WTC11 (cell line): Measurements from ENCODE around the gene SHISA7. TPM values are rescaled to one million over a fixed set of nuclear protein-coding genes. Genes with fewer than 3 reads are reported as not detected.
"Not testable (repeated sequence)": the region's sequence is repeated elsewhere in the genome, so short reads cannot be mapped to it uniquely, and the experiment has no call there.

ENCODE experiments used
- ATAC-seq: fragments of 200-7000 bp; cut with Tn5 transposase; 2 replicates; pipeline ENCODE4 v1.10.0; 2021; ENCODE audit warnings: mild to moderate bottlenecking, moderate library complexity
- CTCF ChIA-PET: fragments of 300-600 bp; sonication (Branson Sonifier 250); formaldehyde crosslinking; loops from one replicate; lab custom pipeline; 2021; ENCODE audit warnings: antibody characterized with exemption; lab: Charles Lee
- POLR2A ChIA-PET: fragments of 350-600 bp; sonication (Branson Sonifier 250); formaldehyde crosslinking; loops from one replicate; lab custom pipeline; 2021; ENCODE audit warnings: antibody characterized with exemption; lab: Charles Lee
- DNase-seq: peaks from one replicate; pipeline ENCODE4 v3.0.0; 2021; ENCODE audit warnings: low spot score
- H3K27ac Mint-ChIP-seq: 2 replicates; pipeline ENCODE4 v1.8.0; 2021; ENCODE audit warnings: mixed read lengths
- H3K27me3 Mint-ChIP-seq: 2 replicates; pipeline ENCODE4 v1.8.0; 2021; ENCODE audit warnings: low read depth, mild to moderate bottlenecking, moderate library complexity, mixed read lengths
- H3K36me3 Mint-ChIP-seq: 2 replicates; pipeline ENCODE4 v1.8.0; 2021; ENCODE audit warnings: mixed read lengths
- H3K4me1 Mint-ChIP-seq: 2 replicates; pipeline ENCODE4 v1.8.0; 2022; ENCODE audit warnings: mixed read lengths
- H3K4me3 Mint-ChIP-seq: 2 replicates; pipeline ENCODE4 v1.8.0; 2021; ENCODE audit warnings: mild to moderate bottlenecking, moderate library complexity, mixed read lengths
- H3K9me3 Mint-ChIP-seq: 2 replicates; pipeline ENCODE4 v1.8.0; 2021; ENCODE audit warnings: mixed read lengths
- EMX1 ChIP-seq: fragments of 250-450 bp; sonication (Bioruptor Pico); IDR thresholded peaks from 2 replicates; pipeline ENCODE4 v1.8.0; 2021; ENCODE audit warnings: mild to moderate bottlenecking
- GTF2I ChIP-seq: fragments of 250-450 bp; sonication (Bioruptor Pico); conservative IDR thresholded peaks from 2 replicates; pipeline ENCODE4 v1.4.0; 2021; ENCODE audit warnings: mild to moderate bottlenecking
- JUN ChIP-seq: sonication (generic); formaldehyde crosslinking; IDR thresholded peaks from 2 replicates; pipeline ENCODE4 v1.8.0; 2023; ENCODE audit warnings: mild to moderate bottlenecking, missing genetic modification reagents
- NR3C1 ChIP-seq: sonication (generic); formaldehyde crosslinking; conservative IDR thresholded peaks from 2 replicates; pipeline ENCODE4 v1.8.1; 2023; ENCODE audit warnings: low read depth, mild to moderate bottlenecking, missing genetic modification reagents
- RORB ChIP-seq: fragments of 250-450 bp; sonication (Bioruptor Pico); IDR thresholded peaks from 2 replicates; pipeline ENCODE4 v1.9.0; 2021; ENCODE audit warnings: mild to moderate bottlenecking
- SMAD3 ChIP-seq: sonication (generic); formaldehyde crosslinking; IDR thresholded peaks from 2 replicates; pipeline ENCODE4 v1.8.0; 2022; ENCODE audit warnings: missing genetic modification reagents, mild to moderate bottlenecking, borderline replicate concordance
- STAT6 ChIP-seq: sonication (generic); formaldehyde crosslinking; conservative IDR thresholded peaks from 2 replicates; pipeline ENCODE4 v1.8.1; 2023; ENCODE audit warnings: mild to moderate bottlenecking, low read depth, missing genetic modification reagents, moderate library complexity
- ZNF219 ChIP-seq: sonication (generic); formaldehyde crosslinking; IDR thresholded peaks from 2 replicates; pipeline ENCODE4 v1.8.0; 2023; ENCODE audit warnings: missing genetic modification reagents, mild to moderate bottlenecking, borderline replicate concordance
- ZNF232 ChIP-seq: sonication (generic); formaldehyde crosslinking; IDR thresholded peaks from 2 replicates; pipeline ENCODE4 v1.8.0; 2022; ENCODE audit warnings: mild to moderate bottlenecking, missing genetic modification reagents
- ZNF416 ChIP-seq: fragments of 250-450 bp; sonication (Bioruptor Pico); IDR thresholded peaks from 2 replicates; pipeline ENCODE4 v1.9.0; 2021; ENCODE audit warnings: mild to moderate bottlenecking, inconsistent platforms
- ZNF532 ChIP-seq: fragments of 250-450 bp; sonication (Bioruptor Pico); IDR thresholded peaks from 2 replicates; pipeline ENCODE4 v1.9.0; 2021; ENCODE audit warnings: mild to moderate bottlenecking, borderline replicate concordance
- ZNF671 ChIP-seq: fragments of 250-450 bp; sonication (Bioruptor Pico); IDR thresholded peaks from 2 replicates; pipeline ENCODE4 v1.8.0; 2021; ENCODE audit warnings: mild to moderate bottlenecking
- total RNA-seq: library from RNA; stranded (reverse); gene quantifications from 3 replicates; pipeline ENCODE4 v1.2.3, GENCODE V29; 2021
- TF ChIP-seq, protein P1 (sequence below): fragments of 250-450 bp; sonication (Bioruptor Pico); IDR thresholded peaks from 2 replicates; pipeline ENCODE4 v1.9.0; 2021; ENCODE audit warnings: mild to moderate bottlenecking
- TF ChIP-seq, protein P2 (sequence below): sonication (generic); formaldehyde crosslinking; IDR thresholded peaks from 2 replicates; pipeline ENCODE4 v1.8.0; 2022; ENCODE audit warnings: mild to moderate bottlenecking, missing genetic modification reagents
- TF ChIP-seq, protein P3 (sequence below): sonication (generic); formaldehyde crosslinking; conservative IDR thresholded peaks from 2 replicates; pipeline ENCODE4 v1.8.1; 2022; ENCODE audit warnings: mild to moderate bottlenecking, missing genetic modification reagents
- TF ChIP-seq, protein P4 (sequence below): sonication (generic); formaldehyde crosslinking; IDR thresholded peaks from 2 replicates; pipeline ENCODE4 v1.8.1; 2023; ENCODE audit warnings: mild to moderate bottlenecking, missing genetic modification reagents, moderate library complexity
- TF ChIP-seq, protein P5 (sequence below): sonication (generic); formaldehyde crosslinking; IDR thresholded peaks from 2 replicates; pipeline ENCODE4 v1.8.0; 2022; ENCODE audit warnings: mild to moderate bottlenecking, missing genetic modification reagents

Gene SHISA7
- total RNA-seq, 1 experiment from 2014 or later, result 0.79 TPM

- CTCF ChIA-PET, result interaction anchor here (1.0 to 2.5 kb wide), 3 partner anchors 11 to 247 kb away, joined by 3 to 11 read pairs (median 3); no protein-coding TSS in a partner anchor
- Mint-ChIP-seq H3K36me3 (peaks cover 50% of the 10 kb centered on the region), H3K27me3 (peaks cover 36% of the 10 kb centered on the region), H3K4me1 (peaks cover 31% of the 10 kb centered on the region), H3K4me3 (peak within 1 kb of the TSS; percentile 88), H3K27ac (peak within 1 kb of the TSS; percentile 92), H3K9me3 (peaks cover 22% of the 10 kb centered on the region)
- not testable (repeated sequence) for ATAC-seq, DNase-seq
- POLR2A ChIA-PET, result interaction anchor here (0.6 to 2.3 kb wide), 12 partner anchors 15 to 251 kb away, joined by 3 to 8 read pairs (median 4); partner anchors contain the start of genes FIZ1, KMT5C and TMEM238
- peak; percentile 10; the same call in 1 of the 2 replicates for TF ChIP-seq JUN (CRISPR knock-in tag)
- 0 out of 2 replicates have a peak, but pooled peaks have one; percentile 85 for TF ChIP-seq ZNF232 (CRISPR knock-in tag)
- 0 out of 2 replicates have a peak, but pooled peaks have one; percentile 83 for TF ChIP-seq STAT6
- TF ChIP-seq RORB, result peak; percentile 89; the same call in 1 of the 2 replicates
- TF ChIP-seq SMAD3 (CRISPR knock-in tag), result 0 out of 2 replicates have a peak, but pooled peaks have one; percentile 44
- peak; percentile 92 for TF ChIP-seq ZNF416 (CRISPR knock-in tag)
- TF ChIP-seq EMX1 (CRISPR knock-in tag), result peak; percentile 84; the same call in 1 of the 2 replicates
- TF ChIP-seq, protein P1, sequence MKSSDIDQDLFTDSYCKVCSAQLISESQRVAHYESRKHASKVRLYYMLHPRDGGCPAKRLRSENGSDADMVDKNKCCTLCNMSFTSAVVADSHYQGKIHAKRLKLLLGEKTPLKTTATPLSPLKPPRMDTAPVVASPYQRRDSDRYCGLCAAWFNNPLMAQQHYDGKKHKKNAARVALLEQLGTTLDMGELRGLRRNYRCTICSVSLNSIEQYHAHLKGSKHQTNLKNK (CRISPR knock-in tag), result peak; percentile 47; the same call in 1 of the 2 replicates
- TF ChIP-seq ZNF671 (CRISPR knock-in tag), result 0 out of 2 replicates have a peak, but pooled peaks have one; percentile 43
- 0 out of 2 replicates have a peak, but pooled peaks have one; percentile 74 for TF ChIP-seq NR3C1
Measured at GRCh38 chr19:55407550-55407799, 35.6 kb downstream of the SHISA7 start, which contains the start of gene UBE2S. UBE2S (minus strand) TSS chr19:55407788; CDS start chr19:55407589, 199 bp downstream.

DNA sequence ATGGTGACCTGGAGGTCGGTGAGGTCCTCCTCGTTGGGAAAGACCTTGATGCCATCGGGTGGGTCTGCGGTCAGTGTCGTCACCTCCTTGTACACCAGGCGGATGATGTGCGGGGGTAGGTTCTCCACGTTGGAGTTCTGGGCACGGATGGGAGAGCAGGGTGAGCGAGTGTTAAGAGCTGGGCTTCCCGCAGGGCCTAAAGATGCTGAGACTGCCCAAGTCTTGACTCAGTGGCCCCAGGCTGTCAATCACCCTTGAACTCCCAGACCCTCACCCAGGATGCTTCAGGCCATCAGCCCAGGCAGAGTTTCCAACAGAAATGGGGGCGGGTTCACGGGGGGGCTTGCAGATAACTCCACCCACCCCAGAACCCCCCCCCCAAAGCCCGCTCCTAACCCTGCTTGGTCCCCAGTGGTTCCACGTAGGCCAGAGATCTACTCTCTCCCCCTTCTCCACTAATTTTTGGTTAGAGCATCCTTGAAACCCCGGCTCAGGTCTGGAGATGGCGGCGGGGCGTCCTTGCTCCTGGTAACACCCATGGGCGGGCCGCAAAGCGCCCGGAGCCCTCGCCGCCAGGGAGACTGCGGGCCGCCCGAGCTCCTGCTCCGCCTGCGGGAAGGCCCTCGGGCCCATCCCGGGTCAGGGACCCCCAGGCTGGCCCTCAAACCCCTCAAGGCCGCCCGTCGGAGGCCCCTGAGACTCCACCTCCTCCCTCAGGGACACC, 36.1 kb downstream of the SHISA7 start:
- H3K4me1 Mint-ChIP-seq, result peaks cover 34% of the 10 kb centered on the region
- ChIA-PET CTCF (interaction anchor here (0.5 to 2.5 kb wide), 4 partner anchors 11 to 246 kb away, joined by 3 to 11 read pairs (median 4); partner anchors contain the start of gene SHISA7), POLR2A (interaction anchor here (0.6 to 2.3 kb wide), 9 partner anchors 16 to 250 kb away, joined by 3 to 8 read pairs (median 4); partner anchors contain the start of genes KMT5C and TMEM238)
- H3K36me3 Mint-ChIP-seq, result peaks cover 55% of the 10 kb centered on the region
- peaks cover 22% of the 10 kb centered on the region for H3K9me3 Mint-ChIP-seq
- H3K27ac Mint-ChIP-seq, result peak overlapping the region; percentile 85
- DNase-seq (no peak), ATAC-seq (no peak)
- no peak for TF ChIP-seq ZNF219 (CRISPR knock-in tag)
- TF ChIP-seq GTF2I (CRISPR knock-in tag), result no peak
- TF ChIP-seq, protein P2, sequence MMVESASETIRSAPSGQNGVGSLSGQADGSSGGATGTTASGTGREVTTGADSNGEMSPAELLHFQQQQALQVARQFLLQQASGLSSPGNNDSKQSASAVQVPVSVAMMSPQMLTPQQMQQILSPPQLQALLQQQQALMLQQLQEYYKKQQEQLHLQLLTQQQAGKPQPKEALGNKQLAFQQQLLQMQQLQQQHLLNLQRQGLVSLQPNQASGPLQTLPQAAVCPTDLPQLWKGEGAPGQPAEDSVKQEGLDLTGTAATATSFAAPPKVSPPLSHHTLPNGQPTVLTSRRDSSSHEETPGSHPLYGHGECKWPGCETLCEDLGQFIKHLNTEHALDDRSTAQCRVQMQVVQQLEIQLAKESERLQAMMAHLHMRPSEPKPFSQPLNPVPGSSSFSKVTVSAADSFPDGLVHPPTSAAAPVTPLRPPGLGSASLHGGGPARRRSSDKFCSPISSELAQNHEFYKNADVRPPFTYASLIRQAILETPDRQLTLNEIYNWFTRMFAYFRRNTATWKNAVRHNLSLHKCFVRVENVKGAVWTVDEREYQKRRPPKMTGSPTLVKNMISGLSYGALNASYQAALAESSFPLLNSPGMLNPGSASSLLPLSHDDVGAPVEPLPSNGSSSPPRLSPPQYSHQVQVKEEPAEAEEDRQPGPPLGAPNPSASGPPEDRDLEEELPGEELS (CRISPR knock-in tag), result no peak
- TF ChIP-seq, protein P3, sequence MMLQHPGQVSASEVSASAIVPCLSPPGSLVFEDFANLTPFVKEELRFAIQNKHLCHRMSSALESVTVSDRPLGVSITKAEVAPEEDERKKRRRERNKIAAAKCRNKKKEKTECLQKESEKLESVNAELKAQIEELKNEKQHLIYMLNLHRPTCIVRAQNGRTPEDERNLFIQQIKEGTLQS (CRISPR knock-in tag), result no peak
- peak overlapping the region; percentile 88 for H3K4me3 Mint-ChIP-seq
- H3K27me3 Mint-ChIP-seq, result peaks cover 33% of the 10 kb centered on the region

- H3K4me3 Mint-ChIP-seq, result peak overlapping the region; percentile 88
- POLR2A ChIA-PET, result interaction anchor here (0.9 to 2.3 kb wide), 2 partner anchors 16 to 67 kb away, joined by 3 to 6 read pairs; partner anchors contain the start of gene KMT5C
- peaks cover 58% of the 10 kb centered on the region for H3K36me3 Mint-ChIP-seq
Measured at GRCh38 chr19:55406091-55406825, 36.8 kb downstream of the SHISA7 start.

More at GRCh38 chr19:55406091-55406825, 36.8 kb downstream of the SHISA7 start:
- peaks cover 22% of the 10 kb centered on the region for H3K9me3 Mint-ChIP-seq
- DNase-seq (no peak), ATAC-seq (no peak)
- CTCF ChIA-PET, result no interaction called here
- peaks cover 26% of the 10 kb centered on the region for H3K27me3 Mint-ChIP-seq
- no peak for TF ChIP-seq ZNF532
- TF ChIP-seq, protein P4, sequence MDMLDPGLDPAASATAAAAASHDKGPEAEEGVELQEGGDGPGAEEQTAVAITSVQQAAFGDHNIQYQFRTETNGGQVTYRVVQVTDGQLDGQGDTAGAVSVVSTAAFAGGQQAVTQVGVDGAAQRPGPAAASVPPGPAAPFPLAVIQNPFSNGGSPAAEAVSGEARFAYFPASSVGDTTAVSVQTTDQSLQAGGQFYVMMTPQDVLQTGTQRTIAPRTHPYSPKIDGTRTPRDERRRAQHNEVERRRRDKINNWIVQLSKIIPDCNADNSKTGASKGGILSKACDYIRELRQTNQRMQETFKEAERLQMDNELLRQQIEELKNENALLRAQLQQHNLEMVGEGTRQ (CRISPR knock-in tag), result 0 out of 2 replicates have a peak, but pooled peaks have one; percentile 13
- TF ChIP-seq, protein P5, sequence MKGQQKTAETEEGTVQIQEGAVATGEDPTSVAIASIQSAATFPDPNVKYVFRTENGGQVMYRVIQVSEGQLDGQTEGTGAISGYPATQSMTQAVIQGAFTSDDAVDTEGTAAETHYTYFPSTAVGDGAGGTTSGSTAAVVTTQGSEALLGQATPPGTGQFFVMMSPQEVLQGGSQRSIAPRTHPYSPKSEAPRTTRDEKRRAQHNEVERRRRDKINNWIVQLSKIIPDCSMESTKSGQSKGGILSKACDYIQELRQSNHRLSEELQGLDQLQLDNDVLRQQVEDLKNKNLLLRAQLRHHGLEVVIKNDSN, result no peak
- H3K27ac Mint-ChIP-seq, result peak overlapping the region; percentile 85
- H3K4me1 Mint-ChIP-seq, result peaks cover 37% of the 10 kb centered on the region
